ENCODE data around the gene CROCC2. TPM values are rescaled to one million over a fixed set of nuclear protein-coding genes. Genes with fewer than 3 reads are reported as not detected.

CROCC2 gene
- total and polyA plus RNA-seq, 2 of the 13 experiments (the other 11 are each of a cell fraction or from before 2014, with no cell fraction given), result not detected

- ChIA-PET CTCF (ENCODE audit: low intra/inter-chr PET ratio, low total read pairs) (interaction anchor here (0.9 to 1.8 kb wide), 2 partner anchors 17 to 23 kb away, joined by 6 to 13 read pairs; no protein-coding TSS in a partner anchor), POLR2A (interaction anchor here (0.7 to 7.1 kb wide), 16 partner anchors 10 to 441 kb away, joined by 3 to 83 read pairs (median 4); partner anchors contain the start of genes MAB21L4 and PASK)
- no TSS peak for BruUV-seq (replicated peaks)
- DNase-seq (ENCODE audit: low spot score) (peak; percentile 92), FAIRE-seq (peak; percentile 95), ATAC-seq (peak; percentile 87)
- Histone ChIP-seq H3K4me1 (ENCODE audit: insufficient read depth, low read length) (peaks cover 88% of the 10 kb centered on the region), H3K9ac (ENCODE audit: insufficient read depth, low read depth, low read length) (peak overlapping the region; percentile 73), H3K9me3 (ENCODE audit: low read length) (no peaks in the 10 kb centered on the region), H3K79me2 (ENCODE audit: insufficient read depth, low read length) (no peaks in the 10 kb centered on the region), H3K27ac (ENCODE audit: extremely low read length, insufficient read depth, low read length) (peak overlapping the region; percentile 88), H3K4me2 (ENCODE audit: low read depth, low read length) (peak overlapping the region; percentile 54), H3K36me3 (replicated peaks in 1 of 2; ENCODE audit: control insufficient read depth in 1 of 2, insufficient read depth in 2 of 2, low read length in 2 of 2) (no peaks in the 10 kb centered on the region; a peak in 1 of 5 replicates), H3K27me3 (ENCODE audit: control insufficient read depth in 1 of 2, insufficient read depth in 2 of 2, low read length in 2 of 2) (no peaks in the 10 kb centered on the region), H4K20me1 (ENCODE audit: insufficient read depth, low read length) (no peaks in the 10 kb centered on the region), H2AFZ (ENCODE audit: low read length) (no peak overlapping the region), H3K4me3 (replicated peaks in 1 of 3; ENCODE audit: insufficient read depth in 1 of 3, low read depth in 2 of 3, low read length in 3 of 3) (peak overlapping the region in 1 of 3 experiments; percentile 39; a peak in 2 of 6 replicates)
- 51% methylated on average over 31 of the region's 33 CpGs for WGBS (ENCODE audit: low lambda C conversion rate)
- intact Hi-C loops (cut with micrococcal nuclease; ENCODE audit: unreplicated experiment), result loop anchor here (1.0 kb wide), 1 partner anchor 17 kb away; no protein-coding TSS in a partner anchor
- in situ Hi-C loops (cut with HindIII; ENCODE audit: extremely low pct_ligation_motif_present, low pct_unique_long_range_greater_than_20kb), result loop anchor here (25.0 kb wide), 1 partner anchor 763 kb away; the partner anchor contains the start of genes ATG4B and THAP4
- TF ChIP-seq TRAFD1 (CRISPR knock-in tag; IDR thresholded peaks at IDR 0.05; ENCODE audit: borderline replicate concordance) (peak; percentile 72; the same call in 1 of the 2 replicates), ELF4 (CRISPR knock-in tag; IDR thresholded peaks at IDR 0.05; ENCODE audit: borderline replicate concordance) (no peak), MAFK (conservative IDR thresholded peaks at IDR 0.05 in 1 of 2, IDR thresholded peaks at IDR 0.05 in 1 of 2; ENCODE audit: low read length in 2 of 2) (no peak), HHEX (CRISPR knock-in tag; IDR thresholded peaks at IDR 0.05) (no peak; the same call in 1 of the 2 replicates), ATF7-NPFF (CRISPR knock-in tag; IDR thresholded peaks at IDR 0.05; ENCODE audit: low read depth) (peak; percentile 97), RCOR2 (CRISPR knock-in tag; IDR thresholded peaks at IDR 0.05) (0 out of 2 replicates have a peak, but pooled peaks have one; percentile 56), TP53 (CRISPR knock-in tag; conservative IDR thresholded peaks at IDR 0.05) (0 out of 2 replicates have a peak, but pooled peaks have one; percentile 28), ZNF468 (CRISPR knock-in tag; IDR thresholded peaks at IDR 0.05) (no peak), TOE1 (CRISPR knock-in tag; IDR thresholded peaks at IDR 0.05) (no peak), ATM (IDR thresholded peaks at IDR 0.05; ENCODE audit: borderline replicate concordance) (no peak), ZNF234 (CRISPR knock-in tag; conservative IDR thresholded peaks at IDR 0.05) (no peak), ZNF564 (CRISPR knock-in tag; IDR thresholded peaks at IDR 0.05) (peak; percentile 95), NFYB (CRISPR knock-in tag; IDR thresholded peaks at IDR 0.05) (no peak), ZNF431 (CRISPR knock-in tag; IDR thresholded peaks at IDR 0.05; ENCODE audit: borderline replicate concordance, low read depth) (peak; percentile 86), KDM1A (CRISPR knock-in tag; IDR thresholded peaks at IDR 0.05) (peak; percentile 31; the same call in 1 of the 2 replicates), NPAS2 (CRISPR knock-in tag; IDR thresholded peaks at IDR 0.05; ENCODE audit: borderline replicate concordance) (no peak), FOXA3 (CRISPR knock-in tag; IDR thresholded peaks at IDR 0.05) (peak; percentile 84), ZNF839 (CRISPR knock-in tag; IDR thresholded peaks at IDR 0.05; ENCODE audit: borderline replicate concordance) (no peak; the same call in 1 of the 2 replicates), ZNF766 (CRISPR knock-in tag; IDR thresholded peaks at IDR 0.05; ENCODE audit: borderline replicate concordance) (no peak), ZNF709 (CRISPR knock-in tag; IDR thresholded peaks at IDR 0.05) (peak; percentile 85), HNRNPLL (IDR thresholded peaks at IDR 0.05; ENCODE audit: low read depth, low read length, poor library complexity, severe bottlenecking) (peak; percentile 61), HMG20A (CRISPR knock-in tag; IDR thresholded peaks at IDR 0.05; ENCODE audit: borderline replicate concordance) (peak; percentile 81)
- TF ChIP-seq, protein P1, sequence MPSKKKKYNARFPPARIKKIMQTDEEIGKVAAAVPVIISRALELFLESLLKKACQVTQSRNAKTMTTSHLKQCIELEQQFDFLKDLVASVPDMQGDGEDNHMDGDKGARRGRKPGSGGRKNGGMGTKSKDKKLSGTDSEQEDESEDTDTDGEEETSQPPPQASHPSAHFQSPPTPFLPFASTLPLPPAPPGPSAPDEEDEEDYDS (CRISPR knock-in tag; IDR thresholded peaks at IDR 0.05), result peak; percentile 86
Observed at GRCh38 chr2:240873805-240874714, 32.1 kb upstream of the CROCC2 start.

Measured in HepG2 (cell line).